H9 (cell line): ENCODE data around the gene FANCF. TPM values are rescaled to one million over a fixed set of nuclear protein-coding genes. Genes with fewer than 3 reads are reported as not detected.

Experiments used
- DNase-seq: peaks from one replicate; pipeline ENCODE4 v3.0.0-alpha.2; 2017
- H2AFZ ChIP-seq: one replicate; pipeline ENCODE4 v1.6.1; 2013; ENCODE audit warnings: mild to moderate bottlenecking, low read length, control low read depth, moderate library complexity
- H2AK5ac ChIP-seq: 2 replicates; pipeline ENCODE4 v1.6.1; 2013; ENCODE audit warnings: low read length, control low read depth, mixed read lengths; ENCODE audit not compliant: insufficient read length
- H2BK120ac ChIP-seq: one replicate; pipeline ENCODE4 v1.6.1; 2013; ENCODE audit warnings: low read depth, mild to moderate bottlenecking, low read length, control low read depth, inconsistent platforms; ENCODE audit not compliant: poor library complexity, severe bottlenecking
- H2BK12ac ChIP-seq: 2 replicates; pipeline ENCODE4 v1.6.1; 2013; ENCODE audit warnings: low read length, control low read depth, mixed read lengths, low read depth; ENCODE audit not compliant: insufficient read length
- H2BK15ac ChIP-seq: 2 replicates; pipeline ENCODE4 v1.6.1; 2013; ENCODE audit warnings: low read depth, low read length, control low read depth
- H2BK20ac ChIP-seq: one replicate; pipeline ENCODE4 v1.6.1; 2013; ENCODE audit warnings: low read depth, mild to moderate bottlenecking, low read length, control low read depth, inconsistent platforms; ENCODE audit not compliant: poor library complexity, severe bottlenecking
- H2BK5ac ChIP-seq: 2 replicates; pipeline ENCODE4 v1.6.1; 2013; ENCODE audit warnings: low read length, control low read depth, mixed read lengths; ENCODE audit not compliant: insufficient read length
- H3K14ac ChIP-seq: 2 replicates; pipeline ENCODE4 v1.6.1; 2013; ENCODE audit warnings: low read length, control low read depth; ENCODE audit not compliant: insufficient read depth
- H3K18ac ChIP-seq: 2 replicates; pipeline ENCODE4 v1.6.1; 2013; ENCODE audit warnings: low read depth, mild to moderate bottlenecking, mixed read lengths, low read length, control low read depth; ENCODE audit not compliant: insufficient read length
- H3K23ac ChIP-seq: 2 replicates; pipeline ENCODE4 v1.6.1; 2013; ENCODE audit warnings: low read length, control low read depth, mixed read lengths, low read depth; ENCODE audit not compliant: insufficient read length
- H3K23me2 ChIP-seq: 2 replicates; pipeline ENCODE4 v1.6.1; 2013; ENCODE audit warnings: low read depth, mild to moderate bottlenecking, mixed read lengths, low read length, control low read depth; ENCODE audit not compliant: insufficient read length, poor library complexity, severe bottlenecking
- H3K27ac ChIP-seq: 2 replicates; pipeline ENCODE4 v1.5.1; 2013; ENCODE audit warnings: low read length, control low read depth, mixed read lengths, low read depth; ENCODE audit not compliant: insufficient read length
- H3K27me3 ChIP-seq: 2 replicates; pipeline ENCODE4 v1.6.1; 2013; ENCODE audit warnings: low read length, control low read depth, inconsistent platforms; ENCODE audit not compliant: insufficient read depth
- H3K4ac ChIP-seq: 2 replicates; pipeline ENCODE4 v1.6.1; 2013; ENCODE audit warnings: low read depth, mild to moderate bottlenecking, control low read depth, inconsistent platforms, low read length, moderate library complexity
- H3K4me1 ChIP-seq: 2 replicates; pipeline ENCODE4 v1.6.1; 2013; ENCODE audit warnings: low read length, control low read depth, inconsistent platforms; ENCODE audit not compliant: insufficient read depth
- H3K4me2 ChIP-seq: 2 replicates; pipeline ENCODE4 v1.6.1; 2013; ENCODE audit warnings: low read length, control low read depth, mixed read lengths; ENCODE audit not compliant: insufficient read length, insufficient read depth
- H3K56ac ChIP-seq: 2 replicates; pipeline ENCODE4 v1.6.1; 2013; ENCODE audit warnings: low read depth, mild to moderate bottlenecking, mixed read lengths, low read length, control low read depth; ENCODE audit not compliant: insufficient read length
- H3K79me1 ChIP-seq: 2 replicates; pipeline ENCODE4 v1.6.1; 2013; ENCODE audit warnings: low read depth, mild to moderate bottlenecking, moderate library complexity, low read length, control low read depth, inconsistent platforms; ENCODE audit not compliant: insufficient read depth, poor library complexity, severe bottlenecking
- H3K79me2 ChIP-seq: 2 replicates; pipeline ENCODE4 v1.6.1; 2013; ENCODE audit warnings: low read length, control low read depth, inconsistent platforms; ENCODE audit not compliant: insufficient read depth
- H3K9ac ChIP-seq: 2 replicates; pipeline ENCODE4 v1.6.1; 2013; ENCODE audit warnings: low read length, control low read depth, mixed read lengths; ENCODE audit not compliant: insufficient read length; ENCODE audit errors: extremely low read depth
- H3K9me3 ChIP-seq: one replicate; pipeline ENCODE4 v1.6.1; 2013; ENCODE audit warnings: low read depth, low read length, inconsistent platforms; ENCODE audit not compliant: control insufficient read depth
- H3T11ph ChIP-seq: one replicate; pipeline ENCODE4 v1.6.1; 2013; ENCODE audit warnings: mild to moderate bottlenecking, low read length, control low read depth, inconsistent platforms
- H4K20me1 ChIP-seq: one replicate; pipeline ENCODE4 v1.6.1; 2013; ENCODE audit not compliant: control insufficient read depth, insufficient read length, insufficient read depth
- H4K5ac ChIP-seq: 2 replicates; pipeline ENCODE4 v1.6.1; 2013; ENCODE audit warnings: low read depth, mild to moderate bottlenecking, mixed read lengths, low read length, control low read depth; ENCODE audit not compliant: insufficient read length
- H4K8ac ChIP-seq: replicated peaks from 2 replicates; pipeline ENCODE4 v1.6.1; 2013; ENCODE audit warnings: low read length, control low read depth, mixed read lengths, low read depth; ENCODE audit not compliant: insufficient read length
- H4K91ac ChIP-seq: 2 replicates; pipeline ENCODE4 v1.6.1; 2013; ENCODE audit warnings: low read depth, mild to moderate bottlenecking, moderate library complexity, mixed read lengths, low read length, control low read depth; ENCODE audit not compliant: insufficient read length
- H3K27ac Mint-ChIP-seq, 3 experiments: 2 replicates in 2 of 3; 3 replicates in 1 of 3; pipeline ENCODE4 v1.8.0; 2020 to 2021; ENCODE audit warnings: mixed read lengths in 3 of 3, mild to moderate bottlenecking in 1 of 3, moderate library complexity in 1 of 3
- H3K27me3 Mint-ChIP-seq: 2 replicates; pipeline ENCODE4 v1.8.0; 2021; ENCODE audit warnings: low read depth, mild to moderate bottlenecking, moderate library complexity, mixed read lengths
- H3K36me3 Mint-ChIP-seq, 3 experiments: 2 replicates in 2 of 3; 3 replicates in 1 of 3; pipeline ENCODE4 v1.8.0; 2020 to 2021; ENCODE audit warnings: low read depth in 3 of 3, mixed read lengths in 3 of 3; ENCODE audit not compliant: insufficient read depth in 1 of 3
- H3K4me1 Mint-ChIP-seq, 2 experiments: 2 replicates each; pipeline ENCODE4 v1.8.0; 2020; ENCODE audit warnings: mixed read lengths in 2 of 2
- H3K4me3 Mint-ChIP-seq, 2 experiments: 2 replicates in 1 of 2; 3 replicates in 1 of 2; pipeline ENCODE4 v1.8.0; 2020 to 2021; ENCODE audit warnings: mild to moderate bottlenecking in 2 of 2, mixed read lengths in 2 of 2, moderate library complexity in 1 of 2
- H3K9me3 Mint-ChIP-seq, 2 experiments: 2 replicates in 1 of 2; 3 replicates in 1 of 2; pipeline ENCODE4 v1.8.0; 2020; ENCODE audit warnings: mild to moderate bottlenecking in 2 of 2, mixed read lengths in 2 of 2, moderate library complexity in 1 of 2
- WGBS: extraction: QIAGEN DNeasy Blood & Tissue Kit; methylation state at CpG from one replicate; pipeline ENCODE4 v1.1.7; 2013; ENCODE audit warnings: missing lambda C conversion rate, low lambda C conversion rate, mixed read lengths; ENCODE audit not compliant: insufficient read length; ENCODE audit errors: extremely low coverage; 5-methylcytosine and 5-hydroxymethylcytosine counted together
- total RNA-seq: library from RNA; stranded (reverse); gene quantifications from 2 replicates; pipeline ENCODE4 v1.2.1, GENCODE V29; 2021
- TF ChIP-seq, protein P1 (sequence below): fragments of 200-600 bp; sonication (generic); conservative IDR thresholded peaks from 3 replicates; pipeline ENCODE4 v1.8.0; 2021; ENCODE audit warnings: antibody characterized with exemption, mild to moderate bottlenecking

The FANCF gene
- total RNA-seq, 1 experiment from 2014 or later, result 15.3 TPM

DNA sequence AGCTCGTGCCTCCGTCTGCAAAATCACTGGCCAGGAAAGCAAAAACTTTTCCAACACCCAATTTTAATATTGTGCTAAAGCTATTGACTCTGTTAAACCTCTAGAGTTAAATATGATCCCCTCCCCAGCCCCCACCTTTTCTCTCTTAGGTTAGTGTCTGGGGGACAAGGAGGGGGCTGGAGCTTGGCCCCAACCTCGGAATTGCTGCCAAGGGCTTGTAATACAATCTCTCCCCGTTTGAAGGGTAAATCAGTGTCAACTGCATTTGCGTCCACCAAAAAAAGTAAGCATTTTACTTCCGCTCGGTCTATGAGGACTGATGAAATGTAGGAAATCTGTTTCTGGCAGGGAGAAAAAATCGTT, 40.7 kb upstream of the FANCF start, which contains the start of gene GAS2:
GAS2 (plus strand) TSS at position 287 of the 363 bp plus-strand sequence. CDS start 8,259 bp downstream, outside the sequence.
- peaks cover 9% of the 10 kb centered on the region for H3K23me2 ChIP-seq
- H2BK12ac ChIP-seq, result no peak within 1 kb of the TSS
- TF ChIP-seq, protein P1, sequence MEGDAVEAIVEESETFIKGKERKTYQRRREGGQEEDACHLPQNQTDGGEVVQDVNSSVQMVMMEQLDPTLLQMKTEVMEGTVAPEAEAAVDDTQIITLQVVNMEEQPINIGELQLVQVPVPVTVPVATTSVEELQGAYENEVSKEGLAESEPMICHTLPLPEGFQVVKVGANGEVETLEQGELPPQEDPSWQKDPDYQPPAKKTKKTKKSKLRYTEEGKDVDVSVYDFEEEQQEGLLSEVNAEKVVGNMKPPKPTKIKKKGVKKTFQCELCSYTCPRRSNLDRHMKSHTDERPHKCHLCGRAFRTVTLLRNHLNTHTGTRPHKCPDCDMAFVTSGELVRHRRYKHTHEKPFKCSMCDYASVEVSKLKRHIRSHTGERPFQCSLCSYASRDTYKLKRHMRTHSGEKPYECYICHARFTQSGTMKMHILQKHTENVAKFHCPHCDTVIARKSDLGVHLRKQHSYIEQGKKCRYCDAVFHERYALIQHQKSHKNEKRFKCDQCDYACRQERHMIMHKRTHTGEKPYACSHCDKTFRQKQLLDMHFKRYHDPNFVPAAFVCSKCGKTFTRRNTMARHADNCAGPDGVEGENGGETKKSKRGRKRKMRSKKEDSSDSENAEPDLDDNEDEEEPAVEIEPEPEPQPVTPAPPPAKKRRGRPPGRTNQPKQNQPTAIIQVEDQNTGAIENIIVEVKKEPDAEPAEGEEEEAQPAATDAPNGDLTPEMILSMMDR, result no peak
- no peak within 1 kb of the TSS for H3K23ac ChIP-seq
- no peak for DNase-seq
- Mint-ChIP-seq H3K27me3 (peaks cover 53% of the 10 kb centered on the region), H3K36me3 (no peaks in the 10 kb centered on the region), H3K9me3 (no peaks in the 10 kb centered on the region), H3K4me3 (peak within 1 kb of the TSS; percentile 75 to 83), H3K27ac (no peak within 1 kb of the TSS; a peak in 1 of 7 replicates), H3K4me1 (peaks cover 19 to 22% of the 10 kb centered on the region in 2 experiments)
- no peak within 1 kb of the TSS for H2BK5ac ChIP-seq
- H4K8ac ChIP-seq, result no peak within 1 kb of the TSS
- no peaks in the 10 kb centered on the region for H3K79me1 ChIP-seq
- no peak within 1 kb of the TSS for H2BK15ac ChIP-seq
- no CpG with 5 or more reads among the region's 8 CpGs for WGBS
- H3K4ac ChIP-seq, result no peak within 1 kb of the TSS
- no peak within 1 kb of the TSS for H3T11ph ChIP-seq
- no peak within 1 kb of the TSS for H4K91ac ChIP-seq
- H3K27me3 ChIP-seq, result no peaks in the 10 kb centered on the region
- H2AK5ac ChIP-seq, result no peak within 1 kb of the TSS
- no peaks in the 10 kb centered on the region for H3K9me3 ChIP-seq
- no peak within 1 kb of the TSS for H3K14ac ChIP-seq
- peak within 1 kb of the TSS; percentile 71 for H2AFZ ChIP-seq
- no peak within 1 kb of the TSS for H3K27ac ChIP-seq
- no peaks in the 10 kb centered on the region for H4K20me1 ChIP-seq
- H2BK120ac ChIP-seq, result no peak within 1 kb of the TSS
- H3K4me2 ChIP-seq, result peak within 1 kb of the TSS; percentile 62
- H3K56ac ChIP-seq, result no peak within 1 kb of the TSS
- H3K18ac ChIP-seq, result no peak within 1 kb of the TSS
- H3K9ac ChIP-seq, result peak within 1 kb of the TSS; percentile 52
- H3K4me1 ChIP-seq, result no peaks in the 10 kb centered on the region; the same call in 1 of the 2 replicates
- H3K79me2 ChIP-seq, result no peaks in the 10 kb centered on the region
- H4K5ac ChIP-seq, result no peak within 1 kb of the TSS
- H2BK20ac ChIP-seq, result no peak within 1 kb of the TSS
